ENCODE data around the gene SYNJ2.

Gene SYNJ2

GRCh38 chr6:158061709-158062461, 80.2 kb downstream of the SYNJ2 start:
- Histone ChIP-seq H3K9me3 (no peaks in the 10 kb centered on the region), H3K27me3 (no peaks in the 10 kb centered on the region), H3K4me3 (ENCODE audit: low read depth, low read length) (no peak overlapping the region), H3K4me1 (peaks cover 3% of the 10 kb centered on the region), H3K36me3 (no peaks in the 10 kb centered on the region)
- TF ChIP-seq, protein P1, sequence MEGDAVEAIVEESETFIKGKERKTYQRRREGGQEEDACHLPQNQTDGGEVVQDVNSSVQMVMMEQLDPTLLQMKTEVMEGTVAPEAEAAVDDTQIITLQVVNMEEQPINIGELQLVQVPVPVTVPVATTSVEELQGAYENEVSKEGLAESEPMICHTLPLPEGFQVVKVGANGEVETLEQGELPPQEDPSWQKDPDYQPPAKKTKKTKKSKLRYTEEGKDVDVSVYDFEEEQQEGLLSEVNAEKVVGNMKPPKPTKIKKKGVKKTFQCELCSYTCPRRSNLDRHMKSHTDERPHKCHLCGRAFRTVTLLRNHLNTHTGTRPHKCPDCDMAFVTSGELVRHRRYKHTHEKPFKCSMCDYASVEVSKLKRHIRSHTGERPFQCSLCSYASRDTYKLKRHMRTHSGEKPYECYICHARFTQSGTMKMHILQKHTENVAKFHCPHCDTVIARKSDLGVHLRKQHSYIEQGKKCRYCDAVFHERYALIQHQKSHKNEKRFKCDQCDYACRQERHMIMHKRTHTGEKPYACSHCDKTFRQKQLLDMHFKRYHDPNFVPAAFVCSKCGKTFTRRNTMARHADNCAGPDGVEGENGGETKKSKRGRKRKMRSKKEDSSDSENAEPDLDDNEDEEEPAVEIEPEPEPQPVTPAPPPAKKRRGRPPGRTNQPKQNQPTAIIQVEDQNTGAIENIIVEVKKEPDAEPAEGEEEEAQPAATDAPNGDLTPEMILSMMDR (IDR thresholded peaks at IDR 0.05; ENCODE audit: low read depth, low read length), result no peak
- DNase-seq, result no peak

- H3K36me3 ChIP-seq, result no peaks in the 10 kb centered on the region
These were observed 82.1 kb downstream of the SYNJ2 start for GRCh38 chr6:158063736-158064135.

DNA sequence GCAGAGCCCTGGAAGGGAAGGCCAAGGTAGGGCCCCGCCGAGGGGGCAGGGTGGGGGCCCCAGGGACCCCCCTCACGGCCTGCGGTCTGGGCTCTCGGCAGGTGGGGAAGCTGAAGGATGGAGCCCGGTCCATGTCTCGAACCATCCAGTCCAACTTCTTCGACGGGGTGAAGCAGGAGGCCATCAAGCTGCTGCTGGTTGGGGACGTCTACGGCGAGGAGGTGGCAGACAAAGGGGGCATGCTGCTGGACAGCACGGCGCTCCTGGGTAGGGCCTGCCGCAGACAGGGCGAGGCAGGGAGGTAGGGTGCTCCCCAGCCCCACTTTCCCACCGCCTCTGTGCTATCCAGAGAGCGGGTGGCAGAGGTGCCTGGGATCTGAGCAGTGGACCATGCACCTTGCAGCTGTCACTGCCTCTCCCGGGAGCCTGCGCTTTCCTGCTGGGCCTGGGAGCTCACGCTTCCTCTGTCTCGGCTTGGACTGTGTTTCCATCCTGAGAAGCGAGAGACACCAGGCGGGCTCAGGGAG, 83.1 kb downstream of the SYNJ2 start:
- Histone ChIP-seq H3K27me3 (no peaks in the 10 kb centered on the region), H3K9me3 (no peaks in the 10 kb centered on the region), H3K36me3 (no peaks in the 10 kb centered on the region), H3K4me3 (ENCODE audit: low read depth, low read length) (no peak overlapping the region), H3K4me1 (peaks cover 3% of the 10 kb centered on the region)
- no peak for DNase-seq
- TF ChIP-seq, protein P1 (IDR thresholded peaks at IDR 0.05; ENCODE audit: low read depth, low read length), result no peak

More at GRCh38 chr6:158063736-158064135, 82.1 kb downstream of the SYNJ2 start:
- TF ChIP-seq, protein P1 (IDR thresholded peaks at IDR 0.05; ENCODE audit: low read depth, low read length), result no peak
- Histone ChIP-seq H3K4me1 (peaks cover 3% of the 10 kb centered on the region), H3K4me3 (ENCODE audit: low read depth, low read length) (no peak overlapping the region), H3K9me3 (no peaks in the 10 kb centered on the region), H3K27me3 (no peaks in the 10 kb centered on the region)
- no peak for DNase-seq

GRCh38 chr6:158066136-158066781, 84.6 kb downstream of the SYNJ2 start:
- Histone ChIP-seq H3K4me1 (no peaks in the 10 kb centered on the region), H3K9me3 (no peaks in the 10 kb centered on the region), H3K27me3 (no peaks in the 10 kb centered on the region), H3K4me3 (ENCODE audit: low read depth, low read length) (no peak overlapping the region), H3K36me3 (no peaks in the 10 kb centered on the region)
- no peak for DNase-seq
- TF ChIP-seq, protein P1 (IDR thresholded peaks at IDR 0.05; ENCODE audit: low read depth, low read length), result no peak

DNA sequence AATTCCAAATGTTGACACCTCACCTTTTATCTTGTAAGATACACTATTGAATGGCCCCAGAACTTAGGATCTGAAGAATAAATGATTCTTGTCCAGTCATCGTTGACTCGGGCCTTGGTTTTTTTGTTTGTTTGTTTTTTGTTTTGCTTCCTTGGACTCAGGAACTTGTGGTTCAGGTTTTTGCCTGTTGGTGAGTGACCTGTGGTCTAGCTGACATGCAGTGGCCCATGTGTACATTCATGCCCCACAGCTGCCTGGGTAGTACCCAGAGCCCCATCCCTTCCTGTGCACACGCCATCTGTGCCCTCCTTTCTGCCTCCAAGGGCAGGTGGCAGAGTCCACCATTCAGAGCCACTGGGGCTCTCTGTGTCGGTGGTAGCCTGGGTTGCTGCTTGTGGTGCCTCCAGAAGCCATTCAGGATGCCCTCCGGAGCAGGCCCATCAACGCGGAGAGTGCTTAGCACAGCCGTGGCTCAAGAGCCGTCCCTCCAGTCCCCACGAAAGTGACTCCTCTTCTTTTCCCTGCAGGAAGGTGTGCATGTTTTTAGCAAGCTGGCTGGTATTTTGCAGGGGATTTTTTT, 85.9 kb downstream of the SYNJ2 start:
- DNase-seq, result no peak
- H3K27me3 ChIP-seq, result no peaks in the 10 kb centered on the region
- TF ChIP-seq, protein P1 (IDR thresholded peaks at IDR 0.05; ENCODE audit: low read depth, low read length), result no peak
- no peak overlapping the region for H3K4me3 ChIP-seq (ENCODE audit: low read depth, low read length)
- no peaks in the 10 kb centered on the region for H3K36me3 ChIP-seq
- H3K9me3 ChIP-seq, result no peaks in the 10 kb centered on the region
- no peaks in the 10 kb centered on the region; the same call in 1 of the 2 replicates for H3K4me1 ChIP-seq

All from BE2C (cell line).